Renal cortex interstitium (tissue), 11 donors: ENCODE measurements around the gene NEUROD2. TPM values are rescaled to one million over a fixed set of nuclear protein-coding genes. Genes with fewer than 3 reads are reported as not detected.

Experiments
- DNase-seq, 11 donors: peaks; one replicate each; pipeline ENCODE4 v3.0.0-alpha.2; 2013; ENCODE audit warnings: low read depth in 9 of 11, low spot score in 4 of 11; ENCODE audit errors: extremely low read depth in 1 of 11
- polyA plus RNA-seq, 3 donors: library from polyadenylated mRNA; unstranded; fragments of 120-200 nt; gene quantifications; one replicate each; pipeline ENCODE4 v1.2.1, GENCODE V29; 2013; ENCODE audit not compliant: insufficient read length in 3 of 3

NEUROD2 gene
- polyA plus RNA-seq, 3 donors = 0.03 to 0.09 (median 0.05) TPM

- no peak for DNase-seq
These were observed 18.7 kb upstream of the NEUROD2 start, which contains the start of gene PPP1R1B for GRCh38 chr17:39626171-39627046. TSS of gene PPP1R1B (plus strand) at chr17:39626952. CDS start at chr17:39627393, 441 bp downstream.

- DNase-seq = no peak
These were observed 17.6 kb upstream of the NEUROD2 start for GRCh38 chr17:39625198-39625785.

- DNase-seq = no peak
These were observed 16.6 kb upstream of the NEUROD2 start for GRCh38 chr17:39624313-39624712.

- DNase-seq = peak in 2 of 11 donors; percentile 55 to 58
These were observed 15.7 kb upstream of the NEUROD2 start for GRCh38 chr17:39623356-39623950.

GRCh38 chr17:39622380-39623006 lies 14.8 kb upstream of the NEUROD2 start:
- DNase-seq = no peak

GRCh38 chr17:39621523-39622379 lies 14.0 kb upstream of the NEUROD2 start:
- DNase-seq = peak; percentile 53 to 87 (median 79)

- DNase-seq = no peak
These were observed 12.0 kb upstream of the NEUROD2 start for GRCh38 chr17:39619786-39620101.

GRCh38 chr17:39618956-39619785 lies 11.5 kb upstream of the NEUROD2 start:
- no peak for DNase-seq

GRCh38 chr17:39618246-39618913 lies 10.7 kb upstream of the NEUROD2 start:
- DNase-seq = no peak

GRCh38 chr17:39617446-39618245 lies 9.9 kb upstream of the NEUROD2 start:
- DNase-seq = no peak

- DNase-seq = no peak
These were observed 9.4 kb upstream of the NEUROD2 start for GRCh38 chr17:39617100-39617445.

GRCh38 chr17:39615434-39615833 lies 7.7 kb upstream of the NEUROD2 start:
- no peak for DNase-seq

GRCh38 chr17:39614545-39615157 lies 6.9 kb upstream of the NEUROD2 start:
- DNase-seq = no peak

GRCh38 chr17:39612935-39613464 lies 5.3 kb upstream of the NEUROD2 start:
- no peak for DNase-seq

- no peak for DNase-seq
These were observed 4.7 kb upstream of the NEUROD2 start for GRCh38 chr17:39612291-39612894.
